Posterior cingulate gyrus (tissue), 11 donors: ENCODE measurements around the gene CCDC141.

Experiments
- DNase-seq, 10 donors: peaks; one replicate each; pipeline versions ENCODE4 v3.0.0 to v3.0.0-alpha.2; 2020 to 2021; ENCODE audit warnings: mixed read lengths in 3 of 10
- intact Hi-C: fragments of 100-400 bp; cut with DNase I; formaldehyde crosslinking; loops from one replicate; pipeline ENCODE4 v1.15.1; 2023

CCDC141 gene

GRCh38 chr2:178914259-178914849 lies 135.6 kb downstream of the CCDC141 start:
- intact Hi-C loops = loop anchor here (1.0 kb wide), 1 partner anchor 118 kb away; no protein-coding TSS in a partner anchor
- DNase-seq = peak; percentile 56 to 96 (median 80)

- DNase-seq = no peak
- intact Hi-C loops = no loop called here
Observed at GRCh38 chr2:178913049-178913441, 136.9 kb downstream of the CCDC141 start.

GRCh38 chr2:178912416-178913048 lies 137.4 kb downstream of the CCDC141 start:
- intact Hi-C loops = no loop called here
- DNase-seq = no peak

- no peak for DNase-seq
- intact Hi-C loops = no loop called here
Observed at GRCh38 chr2:178911039-178911438, 138.9 kb downstream of the CCDC141 start.

GRCh38 chr2:178910005-178910404 lies 139.9 kb downstream of the CCDC141 start:
- DNase-seq = no peak
- intact Hi-C loops = no loop called here

GRCh38 chr2:178909507-178909906 lies 140.4 kb downstream of the CCDC141 start:
- DNase-seq = no peak
- intact Hi-C loops = no loop called here

GRCh38 chr2:178908810-178909209 lies 141.1 kb downstream of the CCDC141 start:
- intact Hi-C loops = no loop called here
- no peak for DNase-seq

GRCh38 chr2:178905261-178905660 lies 144.7 kb downstream of the CCDC141 start:
- intact Hi-C loops = no loop called here
- DNase-seq = no peak

- no peak for DNase-seq
- intact Hi-C loops = no loop called here
Observed at GRCh38 chr2:178899656-178900055, 150.3 kb downstream of the CCDC141 start.

- DNase-seq = no peak
- intact Hi-C loops = no loop called here
Observed at GRCh38 chr2:178895872-178896271, 154.1 kb downstream of the CCDC141 start.

- no peak for DNase-seq
- intact Hi-C loops = no loop called here
Observed at GRCh38 chr2:178895171-178895570, 154.8 kb downstream of the CCDC141 start.

GRCh38 chr2:178892751-178893625 lies 156.9 kb downstream of the CCDC141 start:
- DNase-seq = no peak
- intact Hi-C loops = no loop called here

- intact Hi-C loops = no loop called here
- DNase-seq = no peak
Observed at GRCh38 chr2:178891959-178892485, 157.9 kb downstream of the CCDC141 start.

- peak in 5 of 10 donors; percentile 14 to 57 (median 56) for DNase-seq
- intact Hi-C loops = no loop called here
Observed at GRCh38 chr2:178891265-178891958, 158.5 kb downstream of the CCDC141 start.

- intact Hi-C loops = no loop called here
Observed at GRCh38 chr2:178886006-178886405, 163.9 kb downstream of the CCDC141 start.

GRCh38 chr2:178884440-178884839 lies 165.5 kb downstream of the CCDC141 start:
- intact Hi-C loops = no loop called here
- DNase-seq = no peak

More at GRCh38 chr2:178886006-178886405, 163.9 kb downstream of the CCDC141 start:
- DNase-seq = no peak

GRCh38 chr2:178882666-178883440 lies 167.1 kb downstream of the CCDC141 start:
- DNase-seq = no peak
- intact Hi-C loops = no loop called here

- DNase-seq = peak in 1 of 10 donors; percentile 77
- intact Hi-C loops = no loop called here
Observed at GRCh38 chr2:178881075-178881474, 168.9 kb downstream of the CCDC141 start.

- no peak for DNase-seq
Observed at GRCh38 chr2:178880257-178880656, 169.7 kb downstream of the CCDC141 start.

GRCh38 chr2:178877874-178878273 lies 172.1 kb downstream of the CCDC141 start:
- intact Hi-C loops = no loop called here

More at GRCh38 chr2:178880257-178880656, 169.7 kb downstream of the CCDC141 start:
- intact Hi-C loops = no loop called here

More at GRCh38 chr2:178877874-178878273, 172.1 kb downstream of the CCDC141 start:
- no peak for DNase-seq
